Measurements from ENCODE around the gene SUOX.
A peak's percentile ranks its signal among the peaks of the same experiment; 100 is the strongest.

Gene SUOX

GRCh38 chr12:56017181-56017580, 20.1 kb downstream of the SUOX start:
- H3K36me3 ChIP-seq (ENCODE audit: insufficient read depth, low read length), result no peaks in the 10 kb centered on the region
- no peak for TF ChIP-seq CTCF (IDR thresholded peaks at IDR 0.05; ENCODE audit: borderline replicate concordance, extremely low read depth, low read length, poor library complexity, severe bottlenecking)
- TF ChIP-seq EZH2 (IDR thresholded peaks at IDR 0.05; ENCODE audit: borderline replicate concordance, low read depth, low read length, severe bottlenecking), result no peak
- H3K79me2 ChIP-seq (ENCODE audit: insufficient read depth, low read length), result peaks cover 8% of the 10 kb centered on the region
- no peak for ATAC-seq (ENCODE audit: insufficient read depth, low read depth)
- H3K4me3 ChIP-seq (ENCODE audit: low read depth in 1 of 2, low read length in 2 of 2), result no peak overlapping the region
- no peak overlapping the region for H3K9ac ChIP-seq (ENCODE audit: low read depth, low read length)
- no peaks in the 10 kb centered on the region for H3K9me3 ChIP-seq (ENCODE audit: insufficient read depth, low read length, severe bottlenecking)
- peaks cover 29% of the 10 kb centered on the region for H3K4me1 ChIP-seq (ENCODE audit: insufficient read depth, low read length)
- H3K27ac ChIP-seq (ENCODE audit: low read length), result no peak overlapping the region
- H3K27me3 ChIP-seq (ENCODE audit: insufficient read depth, low read length, poor library complexity), result no peaks in the 10 kb centered on the region
- no peak for DNase-seq
- no peak overlapping the region for H2AFZ ChIP-seq (ENCODE audit: low read depth, low read length)
- no peaks in the 10 kb centered on the region for H4K20me1 ChIP-seq (ENCODE audit: insufficient read depth, low read length)
- H3K4me2 ChIP-seq (ENCODE audit: insufficient read depth, low read length), result no peak overlapping the region

GRCh38 chr12:56018356-56018755, 21.3 kb downstream of the SUOX start:
- ATAC-seq (ENCODE audit: insufficient read depth, low read depth) (no peak), DNase-seq (no peak)
- H3K79me2 ChIP-seq (ENCODE audit: insufficient read depth, low read length), result peaks cover 15% of the 10 kb centered on the region
- no peaks in the 10 kb centered on the region for H3K27me3 ChIP-seq (ENCODE audit: insufficient read depth, low read length, poor library complexity)
- no peak for TF ChIP-seq EZH2 (IDR thresholded peaks at IDR 0.05; ENCODE audit: borderline replicate concordance, low read depth, low read length, severe bottlenecking)
- H4K20me1 ChIP-seq (ENCODE audit: insufficient read depth, low read length), result no peaks in the 10 kb centered on the region
- H3K4me1 ChIP-seq (ENCODE audit: insufficient read depth, low read length), result peaks cover 40% of the 10 kb centered on the region
- no peak overlapping the region for H3K9ac ChIP-seq (ENCODE audit: low read depth, low read length)
- H2AFZ ChIP-seq (ENCODE audit: low read depth, low read length), result no peak overlapping the region
- H3K9me3 ChIP-seq (ENCODE audit: insufficient read depth, low read length, severe bottlenecking), result no peaks in the 10 kb centered on the region
- H3K4me3 ChIP-seq (ENCODE audit: low read depth in 1 of 2, low read length in 2 of 2), result no peak overlapping the region
- no peak overlapping the region for H3K27ac ChIP-seq (ENCODE audit: low read length)
- H3K36me3 ChIP-seq (ENCODE audit: insufficient read depth, low read length), result no peaks in the 10 kb centered on the region
- H3K4me2 ChIP-seq (ENCODE audit: insufficient read depth, low read length), result no peak overlapping the region

- peaks cover 44% of the 10 kb centered on the region for H3K4me1 ChIP-seq (ENCODE audit: insufficient read depth, low read length)
- peak; percentile 81 for DNase-seq
- peaks cover 16% of the 10 kb centered on the region for H3K79me2 ChIP-seq (ENCODE audit: insufficient read depth, low read length)
- no peaks in the 10 kb centered on the region for H4K20me1 ChIP-seq (ENCODE audit: insufficient read depth, low read length)
- H3K27me3 ChIP-seq (ENCODE audit: insufficient read depth, low read length, poor library complexity), result no peaks in the 10 kb centered on the region
- peak within 1 kb of the TSS; percentile 80 for H3K4me2 ChIP-seq (ENCODE audit: insufficient read depth, low read length)
- H3K27ac ChIP-seq (ENCODE audit: low read length), result peak within 1 kb of the TSS; percentile 84
- H3K36me3 ChIP-seq (ENCODE audit: insufficient read depth, low read length), result peaks cover 11% of the 10 kb centered on the region
- no peaks in the 10 kb centered on the region for H3K9me3 ChIP-seq (ENCODE audit: insufficient read depth, low read length, severe bottlenecking)
- TF ChIP-seq EZH2 (IDR thresholded peaks at IDR 0.05; ENCODE audit: borderline replicate concordance, low read depth, low read length, severe bottlenecking) (no peak), CTCF (IDR thresholded peaks at IDR 0.05; ENCODE audit: borderline replicate concordance, extremely low read depth, low read length, poor library complexity, severe bottlenecking) (no peak)
- ATAC-seq (ENCODE audit: insufficient read depth, low read depth), result peak; percentile 62
- peak within 1 kb of the TSS; percentile 71 for H2AFZ ChIP-seq (ENCODE audit: low read depth, low read length)
- peak within 1 kb of the TSS; percentile 18 to 65; a peak in 3 of 4 replicates for H3K4me3 ChIP-seq (ENCODE audit: low read depth in 1 of 2, low read length in 2 of 2)
- H3K9ac ChIP-seq (ENCODE audit: low read depth, low read length), result peak within 1 kb of the TSS; percentile 65
These were observed 23.5 kb downstream of the SUOX start, which contains the start of gene IKZF4 for GRCh38 chr12:56020423-56021184. IKZF4 (plus strand) TSS chr12:56021043; CDS start chr12:56021494, 451 bp downstream.

GRCh38 chr12:56021889-56022497, 24.9 kb downstream of the SUOX start:
- H3K9ac ChIP-seq (ENCODE audit: low read depth, low read length), result peak overlapping the region; percentile 65
- H2AFZ ChIP-seq (ENCODE audit: low read depth, low read length), result peak overlapping the region; percentile 71
- no peak for ATAC-seq (ENCODE audit: insufficient read depth, low read depth)

More at GRCh38 chr12:56021889-56022497, 24.9 kb downstream of the SUOX start:
- H4K20me1 ChIP-seq (ENCODE audit: insufficient read depth, low read length), result no peaks in the 10 kb centered on the region
- no peak for DNase-seq
- H3K4me3 ChIP-seq (ENCODE audit: low read depth in 1 of 2, low read length in 2 of 2), result peak overlapping the region; percentile 18 to 65; a peak in 3 of 4 replicates
- H3K4me1 ChIP-seq (ENCODE audit: insufficient read depth, low read length), result peaks cover 44% of the 10 kb centered on the region
- H3K4me2 ChIP-seq (ENCODE audit: insufficient read depth, low read length), result peak overlapping the region; percentile 80
- TF ChIP-seq CTCF (IDR thresholded peaks at IDR 0.05; ENCODE audit: borderline replicate concordance, extremely low read depth, low read length, poor library complexity, severe bottlenecking) (no peak), EZH2 (IDR thresholded peaks at IDR 0.05; ENCODE audit: borderline replicate concordance, low read depth, low read length, severe bottlenecking) (no peak)
- H3K79me2 ChIP-seq (ENCODE audit: insufficient read depth, low read length), result peaks cover 16% of the 10 kb centered on the region
- H3K27ac ChIP-seq (ENCODE audit: low read length), result peak overlapping the region; percentile 84
- H3K27me3 ChIP-seq (ENCODE audit: insufficient read depth, low read length, poor library complexity), result no peaks in the 10 kb centered on the region
- H3K36me3 ChIP-seq (ENCODE audit: insufficient read depth, low read length), result peaks cover 18% of the 10 kb centered on the region
- H3K9me3 ChIP-seq (ENCODE audit: insufficient read depth, low read length, severe bottlenecking), result no peaks in the 10 kb centered on the region

Measured in DND-41 (cell line).